ENCODE data around the gene CDS1.

The CDS1 gene

DNA sequence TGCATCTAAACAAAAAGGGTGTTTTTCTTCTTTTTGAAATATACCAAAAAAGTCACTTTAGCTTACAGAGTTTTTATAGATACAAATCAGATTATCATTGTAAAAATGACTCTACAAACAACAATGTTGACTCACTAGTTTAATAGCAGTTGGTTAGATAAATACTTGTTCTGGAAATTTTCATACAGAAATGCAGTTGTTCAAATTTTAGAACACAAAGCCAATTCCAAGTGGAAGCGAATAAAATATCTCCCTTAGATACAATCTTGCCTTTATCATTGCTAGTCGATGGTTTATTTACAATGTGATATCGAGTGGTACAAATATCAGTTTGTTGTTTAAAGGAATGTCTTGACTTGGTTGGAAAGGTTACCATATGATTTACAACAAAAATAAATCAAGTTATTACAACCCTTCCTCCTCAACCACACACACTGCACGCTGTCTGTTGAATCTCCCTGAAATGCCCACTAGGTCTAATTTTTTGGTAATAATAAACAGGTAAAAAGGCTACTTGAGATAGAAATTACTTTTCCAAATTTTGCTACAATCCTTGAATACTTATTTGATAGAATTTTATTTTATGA is 114.8 kb downstream of the CDS1 start:
- no peak overlapping the region for H3K27ac ChIP-seq (ENCODE audit: low read length)
- TF ChIP-seq EZH2phosphoT487 (IDR thresholded peaks at IDR 0.05; ENCODE audit: low read length) = no peak
- no peak for TF ChIP-seq EZH2 (optimal IDR thresholded peaks at IDR 0.05; ENCODE audit: low read depth, low read length)
- TF ChIP-seq CTCF (IDR thresholded peaks at IDR 0.05; ENCODE audit: low read length) = no peak
- H3K9me2 ChIP-seq (replicated peaks; ENCODE audit: insufficient read depth, low read length) = no peaks in the 10 kb centered on the region
- no peak overlapping the region for H3K4me2 ChIP-seq (ENCODE audit: low read depth, low read length)
- no peaks in the 10 kb centered on the region for H3F3A ChIP-seq (ENCODE audit: insufficient read depth, low read length)
- no peak overlapping the region for H3K4me3 ChIP-seq (ENCODE audit: low read length)
- H2AFZ ChIP-seq (ENCODE audit: low read length) = no peak overlapping the region
- H3K79me2 ChIP-seq (ENCODE audit: low read length) = no peaks in the 10 kb centered on the region
- H3K9ac ChIP-seq (ENCODE audit: low read length) = no peak overlapping the region
- DNase-seq = no peak
- H4K20me1 ChIP-seq (ENCODE audit: insufficient read depth, low read length) = no peaks in the 10 kb centered on the region
- H3K4me1 ChIP-seq (ENCODE audit: low read length) = peaks cover 3% of the 10 kb centered on the region; the same call in 1 of the 2 replicates
- no peaks in the 10 kb centered on the region for H3K27me3 ChIP-seq (replicated peaks; ENCODE audit: insufficient read depth, low read length)
- no peaks in the 10 kb centered on the region for H3K9me3 ChIP-seq (replicated peaks; ENCODE audit: insufficient read depth, low read length)
- H3K36me3 ChIP-seq (replicated peaks; ENCODE audit: insufficient read depth, low read length) = no peaks in the 10 kb centered on the region

GRCh38 chr4:84699001-84699671 is 116.2 kb downstream of the CDS1 start:
- DNase-seq = no peak
- H3K4me1 ChIP-seq (ENCODE audit: low read length) = peaks cover 3% of the 10 kb centered on the region; the same call in 1 of the 2 replicates
- H3K27me3 ChIP-seq (replicated peaks; ENCODE audit: insufficient read depth, low read length) = no peaks in the 10 kb centered on the region
- H4K20me1 ChIP-seq (ENCODE audit: insufficient read depth, low read length) = no peaks in the 10 kb centered on the region
- no peak overlapping the region for H3K4me2 ChIP-seq (ENCODE audit: low read depth, low read length)
- H3K9ac ChIP-seq (ENCODE audit: low read length) = no peak overlapping the region
- no peak overlapping the region for H3K4me3 ChIP-seq (ENCODE audit: low read length)
- H3F3A ChIP-seq (ENCODE audit: insufficient read depth, low read length) = no peaks in the 10 kb centered on the region
- no peaks in the 10 kb centered on the region for H3K9me2 ChIP-seq (replicated peaks; ENCODE audit: insufficient read depth, low read length)
- TF ChIP-seq EZH2 (optimal IDR thresholded peaks at IDR 0.05; ENCODE audit: low read depth, low read length) = no peak
- TF ChIP-seq CTCF (IDR thresholded peaks at IDR 0.05; ENCODE audit: low read length) = no peak
- no peak for TF ChIP-seq EZH2phosphoT487 (IDR thresholded peaks at IDR 0.05; ENCODE audit: low read length)
- H2AFZ ChIP-seq (ENCODE audit: low read length) = no peak overlapping the region
- no peaks in the 10 kb centered on the region for H3K79me2 ChIP-seq (ENCODE audit: low read length)
- H3K36me3 ChIP-seq (replicated peaks; ENCODE audit: insufficient read depth, low read length) = no peaks in the 10 kb centered on the region
- H3K27ac ChIP-seq (ENCODE audit: low read length) = no peak overlapping the region
- no peaks in the 10 kb centered on the region for H3K9me3 ChIP-seq (replicated peaks; ENCODE audit: insufficient read depth, low read length)
